Measurements from ENCODE around the gene ALDH1A2. TPM values are rescaled to one million over a fixed set of nuclear protein-coding genes. Genes with fewer than 3 reads are reported as not detected.

ALDH1A2 gene
- total and polyA plus RNA-seq, 4 donors, result 3.6 to 28.4 (median 9.5) TPM

GRCh38 chr15:57911247-57911646, 154.3 kb downstream of the ALDH1A2 start:
- DNase-seq (no peak), ATAC-seq (ENCODE audit: insufficient read depth, low FRiP score) (no peak)
- H3K9ac ChIP-seq (ENCODE audit: insufficient read depth in 1 of 2, low read length in 2 of 2), result no peak overlapping the region
- no peak overlapping the region for H3K4me3 ChIP-seq
- peaks cover 0 to 6% (median 3%) of the 10 kb centered on the region in 5 donors for H3K4me1 ChIP-seq (ENCODE audit: control insufficient read depth in 5 of 5, insufficient read depth in 5 of 5, low read length in 5 of 5)
- no peak overlapping the region for H3K27ac ChIP-seq (ENCODE audit: low read depth in 1 of 2, low read length in 1 of 2)
- peaks cover 0 to 4% (median 0%) of the 10 kb centered on the region in 4 donors for H3K9me3 ChIP-seq (ENCODE audit: control insufficient read depth in 4 of 4, insufficient read depth in 3 of 4, low read length in 3 of 4)
- H3K27me3 ChIP-seq (ENCODE audit: control insufficient read depth in 3 of 3, insufficient read depth in 3 of 3, low read length in 2 of 3), result no peaks in the 10 kb centered on the region
- WGBS, 2 donors, result 42 to 55% methylated on average over 1 of the region's 1 CpG
- H3K36me3 ChIP-seq (ENCODE audit: control insufficient read depth in 4 of 4, insufficient read depth in 4 of 4, low read length in 4 of 4), result no peaks in the 10 kb centered on the region
- TF ChIP-seq, protein P1, sequence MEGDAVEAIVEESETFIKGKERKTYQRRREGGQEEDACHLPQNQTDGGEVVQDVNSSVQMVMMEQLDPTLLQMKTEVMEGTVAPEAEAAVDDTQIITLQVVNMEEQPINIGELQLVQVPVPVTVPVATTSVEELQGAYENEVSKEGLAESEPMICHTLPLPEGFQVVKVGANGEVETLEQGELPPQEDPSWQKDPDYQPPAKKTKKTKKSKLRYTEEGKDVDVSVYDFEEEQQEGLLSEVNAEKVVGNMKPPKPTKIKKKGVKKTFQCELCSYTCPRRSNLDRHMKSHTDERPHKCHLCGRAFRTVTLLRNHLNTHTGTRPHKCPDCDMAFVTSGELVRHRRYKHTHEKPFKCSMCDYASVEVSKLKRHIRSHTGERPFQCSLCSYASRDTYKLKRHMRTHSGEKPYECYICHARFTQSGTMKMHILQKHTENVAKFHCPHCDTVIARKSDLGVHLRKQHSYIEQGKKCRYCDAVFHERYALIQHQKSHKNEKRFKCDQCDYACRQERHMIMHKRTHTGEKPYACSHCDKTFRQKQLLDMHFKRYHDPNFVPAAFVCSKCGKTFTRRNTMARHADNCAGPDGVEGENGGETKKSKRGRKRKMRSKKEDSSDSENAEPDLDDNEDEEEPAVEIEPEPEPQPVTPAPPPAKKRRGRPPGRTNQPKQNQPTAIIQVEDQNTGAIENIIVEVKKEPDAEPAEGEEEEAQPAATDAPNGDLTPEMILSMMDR (IDR thresholded peaks at IDR 0.05; ENCODE audit: control extremely low read depth, extremely low read depth), result no peak

GRCh38 chr15:57910672-57911071, 154.8 kb downstream of the ALDH1A2 start:
- no peak overlapping the region for H3K4me3 ChIP-seq
- peaks cover 0 to 4% (median 0%) of the 10 kb centered on the region in 4 donors for H3K9me3 ChIP-seq (ENCODE audit: control insufficient read depth in 4 of 4, insufficient read depth in 3 of 4, low read length in 3 of 4)
- DNase-seq (no peak), ATAC-seq (ENCODE audit: insufficient read depth, low FRiP score) (no peak)
- TF ChIP-seq, protein P1 (IDR thresholded peaks at IDR 0.05; ENCODE audit: control extremely low read depth, extremely low read depth), result no peak
- no peaks in the 10 kb centered on the region for H3K27me3 ChIP-seq (ENCODE audit: control insufficient read depth in 3 of 3, insufficient read depth in 3 of 3, low read length in 2 of 3)
- WGBS, 2 donors, result 94 to 96% methylated on average over 3 of the region's 3 CpGs
- no peak overlapping the region for H3K27ac ChIP-seq (ENCODE audit: low read depth in 1 of 2, low read length in 1 of 2)
- peaks cover 0 to 5% (median 0%) of the 10 kb centered on the region in 5 donors for H3K4me1 ChIP-seq (ENCODE audit: control insufficient read depth in 5 of 5, insufficient read depth in 5 of 5, low read length in 5 of 5)
- no peak overlapping the region for H3K9ac ChIP-seq (ENCODE audit: insufficient read depth in 1 of 2, low read length in 2 of 2)
- no peaks in the 10 kb centered on the region for H3K36me3 ChIP-seq (ENCODE audit: control insufficient read depth in 4 of 4, insufficient read depth in 4 of 4, low read length in 4 of 4)

DNA sequence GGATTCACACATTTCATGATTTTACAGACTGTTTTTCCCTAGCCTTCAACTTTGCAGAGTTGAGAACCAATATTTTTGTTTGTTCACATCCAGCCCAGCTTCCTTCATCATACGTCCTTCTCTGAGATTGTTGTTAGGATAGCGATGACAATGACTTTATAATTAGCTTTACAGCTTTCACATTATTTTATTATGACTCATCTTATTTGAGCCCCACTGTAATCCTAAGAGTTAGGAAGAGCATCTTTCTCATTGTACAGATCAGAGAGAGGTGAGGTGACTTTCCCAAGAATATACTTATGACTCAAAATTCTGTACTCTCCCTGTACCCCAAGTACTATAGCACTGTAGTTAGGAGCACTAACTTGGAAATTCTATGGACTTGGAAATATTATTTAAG, 156.1 kb downstream of the ALDH1A2 start:
- H3K27ac ChIP-seq (ENCODE audit: low read depth in 1 of 2, low read length in 1 of 2), result no peak overlapping the region
- H3K27me3 ChIP-seq (ENCODE audit: control insufficient read depth in 3 of 3, insufficient read depth in 3 of 3, low read length in 2 of 3), result no peaks in the 10 kb centered on the region
- H3K4me1 ChIP-seq (ENCODE audit: control insufficient read depth in 5 of 5, insufficient read depth in 5 of 5, low read length in 5 of 5), result peaks cover 0 to 2% (median 0%) of the 10 kb centered on the region in 5 donors
- no peak overlapping the region for H3K9ac ChIP-seq (ENCODE audit: insufficient read depth in 1 of 2, low read length in 2 of 2)
- H3K36me3 ChIP-seq (ENCODE audit: control insufficient read depth in 4 of 4, insufficient read depth in 4 of 4, low read length in 4 of 4), result no peaks in the 10 kb centered on the region
- ATAC-seq (ENCODE audit: insufficient read depth, low FRiP score), result no peak
- H3K4me3 ChIP-seq, result no peak overlapping the region
- no peak for DNase-seq
- H3K9me3 ChIP-seq (ENCODE audit: control insufficient read depth in 4 of 4, insufficient read depth in 3 of 4, low read length in 3 of 4), result peaks cover 0 to 4% (median 0%) of the 10 kb centered on the region in 4 donors
- WGBS, 2 donors, result 60 to 77% methylated on average over 2 of the region's 2 CpGs
- TF ChIP-seq, protein P1 (IDR thresholded peaks at IDR 0.05; ENCODE audit: control extremely low read depth, extremely low read depth), result no peak

- ATAC-seq (ENCODE audit: insufficient read depth, low FRiP score) (no peak), DNase-seq (no peak)
- H3K9ac ChIP-seq (ENCODE audit: insufficient read depth in 1 of 2, low read length in 2 of 2), result no peak overlapping the region
- no peaks in the 10 kb centered on the region for H3K27me3 ChIP-seq (ENCODE audit: control insufficient read depth in 3 of 3, insufficient read depth in 3 of 3, low read length in 2 of 3)
- TF ChIP-seq, protein P1 (IDR thresholded peaks at IDR 0.05; ENCODE audit: control extremely low read depth, extremely low read depth), result no peak
- no peaks in the 10 kb centered on the region for H3K9me3 ChIP-seq (ENCODE audit: control insufficient read depth in 4 of 4, insufficient read depth in 3 of 4, low read length in 3 of 4)
- H3K4me1 ChIP-seq (ENCODE audit: control insufficient read depth in 5 of 5, insufficient read depth in 5 of 5, low read length in 5 of 5), result peaks cover 0 to 2% (median 0%) of the 10 kb centered on the region in 5 donors
- no peak overlapping the region for H3K4me3 ChIP-seq
- 45 to 58% methylated on average over 1 of the region's 1 CpG for WGBS, 2 donors
- H3K36me3 ChIP-seq (ENCODE audit: control insufficient read depth in 4 of 4, insufficient read depth in 4 of 4, low read length in 4 of 4), result no peaks in the 10 kb centered on the region
- no peak overlapping the region for H3K27ac ChIP-seq (ENCODE audit: low read depth in 1 of 2, low read length in 1 of 2)
These were observed 161.9 kb downstream of the ALDH1A2 start for GRCh38 chr15:57903626-57904025.

All from lung (tissue), 12 donors.